SIG-M5 (cell line): Measurements from ENCODE around the gene RAPGEFL1.
"Not testable (repeated sequence)": the region's sequence is repeated elsewhere in the genome, so short reads cannot be mapped to it uniquely, and the experiment has no call there.

Experiments used
- DNase-seq: peaks from one replicate; lab custom pipeline; 2025; lab: John Stamatoyannopoulos, UW

RAPGEFL1 gene

GRCh38 chr17:40177275-40177874 is at the start of gene RAPGEFL1:
Gene RAPGEFL1 (plus strand): TSS chr17:40177470. CDS start chr17:40177862, 392 bp downstream.
- DNase-seq: no peak

- no peak for DNase-seq
Measured at GRCh38 chr17:40129498-40129897, 47.8 kb upstream of the RAPGEFL1 start.

GRCh38 chr17:40130352-40131042 is 46.8 kb upstream of the RAPGEFL1 start:
- peak; percentile 80 for DNase-seq

- no peak for DNase-seq
Measured at GRCh38 chr17:40134184-40134583, 43.1 kb upstream of the RAPGEFL1 start.

- DNase-seq: no peak
Measured at GRCh38 chr17:40135817-40136216, 41.5 kb upstream of the RAPGEFL1 start.

- DNase-seq: no peak
Measured at GRCh38 chr17:40139566-40140058, 37.7 kb upstream of the RAPGEFL1 start.

- DNase-seq: not testable (repeated sequence)
Measured at GRCh38 chr17:40143166-40143565, 34.1 kb upstream of the RAPGEFL1 start.

GRCh38 chr17:40145476-40145875 is 31.8 kb upstream of the RAPGEFL1 start:
- DNase-seq: no peak

- DNase-seq: no peak
Measured at GRCh38 chr17:40148527-40148926, 28.7 kb upstream of the RAPGEFL1 start.

- DNase-seq: no peak
Measured at GRCh38 chr17:40150276-40150675, 27.0 kb upstream of the RAPGEFL1 start.

GRCh38 chr17:40151414-40151963 is 25.8 kb upstream of the RAPGEFL1 start:
- no peak for DNase-seq

GRCh38 chr17:40153603-40154236 is 23.6 kb upstream of the RAPGEFL1 start:
- no peak for DNase-seq

GRCh38 chr17:40157973-40158372 is 19.3 kb upstream of the RAPGEFL1 start:
- no peak for DNase-seq

GRCh38 chr17:40158438-40159013 is 18.7 kb upstream of the RAPGEFL1 start:
- DNase-seq: no peak

GRCh38 chr17:40159456-40159855 is 17.8 kb upstream of the RAPGEFL1 start:
- no peak for DNase-seq

- DNase-seq: no peak
Measured at GRCh38 chr17:40167685-40168261, 9.5 kb upstream of the RAPGEFL1 start.

GRCh38 chr17:40168262-40168832 is 8.9 kb upstream of the RAPGEFL1 start:
- no peak for DNase-seq

GRCh38 chr17:40170325-40170724 is 6.9 kb upstream of the RAPGEFL1 start:
- DNase-seq: no peak

- DNase-seq: no peak
Measured at GRCh38 chr17:40171750-40172149, 5.5 kb upstream of the RAPGEFL1 start.

- no peak for DNase-seq
Measured at GRCh38 chr17:40173091-40173777, 4.0 kb upstream of the RAPGEFL1 start.

- no peak for DNase-seq
Measured at GRCh38 chr17:40173778-40174135, 3.5 kb upstream of the RAPGEFL1 start.
